ENCODE measurements around the gene FAAH2. TPM values are rescaled to one million over a fixed set of nuclear protein-coding genes. Genes with fewer than 3 reads are reported as not detected.
"Not testable (repeated sequence)": the region's sequence is repeated elsewhere in the genome, so short reads cannot be mapped to it uniquely, and the experiment has no call there.

The FAAH2 gene
- total and polyA plus RNA-seq, 2 donors from 2014 or later: 17.0 to 17.1 TPM

GRCh38 chrX:57294961-57295360, 8.5 kb downstream of the FAAH2 start:
- FAIRE-seq: no peak
- intact Hi-C loops (cut with DNase I): no loop called here

GRCh38 chrX:57295679-57296078, 9.2 kb downstream of the FAAH2 start:
- H3K27ac ChIP-seq (ENCODE audit: low read depth in 2 of 2, low read length in 2 of 2); H3K4me1 ChIP-seq (ENCODE audit: control insufficient read depth in 2 of 3, insufficient read depth in 2 of 3, low read depth in 1 of 3, low read length in 3 of 3); H3K27me3 ChIP-seq (ENCODE audit: control insufficient read depth, insufficient read depth, low read length); intact Hi-C loops (cut with DNase I); FAIRE-seq; H3K9ac ChIP-seq (ENCODE audit: low read length in 3 of 3); H3K4me3 ChIP-seq (ENCODE audit: low read length in 3 of 3); H3K9me3 ChIP-seq (ENCODE audit: control insufficient read depth in 2 of 3, insufficient read depth in 1 of 3, low read length in 3 of 3); H3K36me3 ChIP-seq (ENCODE audit: control insufficient read depth in 2 of 3, insufficient read depth in 3 of 3, low read length in 3 of 3): not testable (repeated sequence)
- peak in 1 of 5 donors; percentile 69 for DNase-seq

More at GRCh38 chrX:57294961-57295360, 8.5 kb downstream of the FAAH2 start:
- H3K9ac ChIP-seq (ENCODE audit: low read length in 3 of 3): no peak overlapping the region
- no peak overlapping the region for H3K27ac ChIP-seq (ENCODE audit: low read depth in 2 of 2, low read length in 2 of 2)
- TF ChIP-seq CTCF (IDR thresholded peaks at IDR 0.05; ENCODE audit: borderline replicate concordance, extremely low read depth, insufficient read depth): no peak
- H3K4me1 ChIP-seq (ENCODE audit: control insufficient read depth in 2 of 3, insufficient read depth in 2 of 3, low read depth in 1 of 3, low read length in 3 of 3): no peaks in the 10 kb centered on the region
- no peaks in the 10 kb centered on the region for H3K9me3 ChIP-seq (ENCODE audit: control insufficient read depth in 2 of 3, insufficient read depth in 1 of 3, low read length in 3 of 3)
- no peaks in the 10 kb centered on the region for H3K27me3 ChIP-seq (ENCODE audit: control insufficient read depth, insufficient read depth, low read length)
- H3K36me3 ChIP-seq (ENCODE audit: control insufficient read depth in 2 of 3, insufficient read depth in 3 of 3, low read length in 3 of 3): no peaks in the 10 kb centered on the region
- DNase-seq: no peak
- no peak overlapping the region for H3K4me3 ChIP-seq (ENCODE audit: low read length in 3 of 3)

GRCh38 chrX:57313583-57314215, 27.2 kb downstream of the FAAH2 start:
- intact Hi-C loops (cut with DNase I): no loop called here
- H3K27me3 ChIP-seq (ENCODE audit: control insufficient read depth, insufficient read depth, low read length): no peaks in the 10 kb centered on the region
- H3K4me3 ChIP-seq (ENCODE audit: low read length in 3 of 3): no peak overlapping the region
- no peak for TF ChIP-seq CTCF (IDR thresholded peaks at IDR 0.05; ENCODE audit: borderline replicate concordance, extremely low read depth, insufficient read depth)
- DNase-seq (no peak), FAIRE-seq (no peak)
- no peak overlapping the region for H3K9ac ChIP-seq (ENCODE audit: low read length in 3 of 3)
- no peaks in the 10 kb centered on the region for H3K9me3 ChIP-seq (ENCODE audit: control insufficient read depth in 2 of 3, insufficient read depth in 1 of 3, low read length in 3 of 3)
- H3K27ac ChIP-seq (ENCODE audit: low read depth in 2 of 2, low read length in 2 of 2): no peak overlapping the region
- H3K36me3 ChIP-seq (ENCODE audit: control insufficient read depth in 2 of 3, insufficient read depth in 3 of 3, low read length in 3 of 3): no peaks in the 10 kb centered on the region
- H3K4me1 ChIP-seq (ENCODE audit: control insufficient read depth in 2 of 3, insufficient read depth in 2 of 3, low read depth in 1 of 3, low read length in 3 of 3): no peaks in the 10 kb centered on the region

- H3K36me3 ChIP-seq (ENCODE audit: control insufficient read depth in 2 of 3, insufficient read depth in 3 of 3, low read length in 3 of 3): no peaks in the 10 kb centered on the region
- intact Hi-C loops (cut with DNase I): no loop called here
- H3K4me1 ChIP-seq (ENCODE audit: control insufficient read depth in 2 of 3, insufficient read depth in 2 of 3, low read depth in 1 of 3, low read length in 3 of 3): no peaks in the 10 kb centered on the region
- DNase-seq (no peak), FAIRE-seq (no peak)
- H3K27ac ChIP-seq (ENCODE audit: low read depth in 2 of 2, low read length in 2 of 2): no peak overlapping the region
- H3K4me3 ChIP-seq (ENCODE audit: low read length in 3 of 3): no peak overlapping the region
- H3K9me3 ChIP-seq (ENCODE audit: control insufficient read depth in 2 of 3, insufficient read depth in 1 of 3, low read length in 3 of 3): no peaks in the 10 kb centered on the region
- no peak overlapping the region for H3K9ac ChIP-seq (ENCODE audit: low read length in 3 of 3)
- TF ChIP-seq CTCF (IDR thresholded peaks at IDR 0.05; ENCODE audit: borderline replicate concordance, extremely low read depth, insufficient read depth): no peak
- H3K27me3 ChIP-seq (ENCODE audit: control insufficient read depth, insufficient read depth, low read length): no peaks in the 10 kb centered on the region
These were observed 42.5 kb downstream of the FAAH2 start for GRCh38 chrX:57329008-57329407.

GRCh38 chrX:57335790-57336189, 49.3 kb downstream of the FAAH2 start:
- H3K9me3 ChIP-seq (ENCODE audit: control insufficient read depth in 2 of 3, insufficient read depth in 1 of 3, low read length in 3 of 3); H3K9ac ChIP-seq (ENCODE audit: low read length in 3 of 3); H3K27ac ChIP-seq (ENCODE audit: low read depth in 2 of 2, low read length in 2 of 2); H3K27me3 ChIP-seq (ENCODE audit: control insufficient read depth, insufficient read depth, low read length); DNase-seq; intact Hi-C loops (cut with DNase I); H3K36me3 ChIP-seq (ENCODE audit: control insufficient read depth in 2 of 3, insufficient read depth in 3 of 3, low read length in 3 of 3); H3K4me3 ChIP-seq (ENCODE audit: low read length in 3 of 3); H3K4me1 ChIP-seq (ENCODE audit: control insufficient read depth in 2 of 3, insufficient read depth in 2 of 3, low read depth in 1 of 3, low read length in 3 of 3); FAIRE-seq: not testable (repeated sequence)
